H1 (cell line): ENCODE measurements around the gene GPR87. TPM values are rescaled to one million over a fixed set of nuclear protein-coding genes. Genes with fewer than 3 reads are reported as not detected.

Experiments
- CTCF ChIA-PET: fragments of 300-600 bp; sonication (Branson Sonifier 250); formaldehyde crosslinking; loops from one replicate; lab custom pipeline; 2021; ENCODE audit not compliant: partially characterized antibody; lab: Charles Lee
- POLR2A ChIA-PET: fragments of 300-600 bp; sonication (Branson Sonifier 250); formaldehyde crosslinking; loops from one replicate; lab custom pipeline; 2021; ENCODE audit warnings: inconsistent platforms; ENCODE audit not compliant: partially characterized antibody; lab: Charles Lee
- DNase-seq, 2 experiments: peaks; one replicate each; pipeline versions ENCODE4 v3.0.0 to v3.0.0-alpha.2; 2010 to 2022; ENCODE audit warnings: low spot score in 2 of 2, low read depth in 1 of 2, mixed read lengths in 1 of 2
- FAIRE-seq: peaks from 2 replicates; lab custom pipeline; 2011; peaks lifted over from hg19 to GRCh38; lab: Jason Lieb, UNC
- H2AFZ ChIP-seq: 2 replicates; pipeline ENCODE4 v1.8.1; 2012; ENCODE audit warnings: low read length, inconsistent platforms
- H2AK5ac ChIP-seq: 2 replicates; pipeline ENCODE4 v1.6.1; 2013; ENCODE audit warnings: low read depth, low read length
- H2BK120ac ChIP-seq: replicated peaks from 2 replicates; pipeline ENCODE3; 2013; ENCODE audit warnings: low read depth, low read length, inconsistent platforms
- H2BK12ac ChIP-seq: 2 replicates; pipeline ENCODE4 v1.6.1; 2013; ENCODE audit warnings: low read depth, low read length
- H2BK15ac ChIP-seq: 2 replicates; pipeline ENCODE4 v1.6.1; 2013; ENCODE audit warnings: low read length
- H2BK20ac ChIP-seq: 2 replicates; pipeline ENCODE4 v1.6.1; 2013; ENCODE audit warnings: low read length
- H2BK5ac ChIP-seq: 2 replicates; pipeline ENCODE4 v1.6.1; 2013; ENCODE audit warnings: low read depth, low read length
- H3K14ac ChIP-seq: 2 replicates; pipeline ENCODE4 v1.6.1; 2013; ENCODE audit warnings: inconsistent platforms; ENCODE audit not compliant: insufficient read length
- H3K18ac ChIP-seq: 2 replicates; pipeline ENCODE4 v1.6.1; 2013; ENCODE audit warnings: low read length; ENCODE audit errors: extremely low read depth
- H3K23ac ChIP-seq: 2 replicates; pipeline ENCODE4 v1.6.1; 2013; ENCODE audit warnings: inconsistent platforms; ENCODE audit not compliant: insufficient read length
- H3K23me2 ChIP-seq: 2 replicates; pipeline ENCODE4 v1.6.1; 2013; ENCODE audit warnings: low read depth, low read length
- H3K27ac ChIP-seq: 2 replicates; pipeline ENCODE4 v1.6.1; 2011; ENCODE audit warnings: low read depth, low read length, inconsistent platforms
- H3K27me3 ChIP-seq, 4 experiments: replicated peaks in 1 of 4; 1 replicate in 1 of 4; 2 replicates in 3 of 4; pipeline versions ENCODE4 v1.6.1 to v1.8.1; 2011 to 2013; ENCODE audit warnings: low read length in 3 of 4, mild to moderate bottlenecking in 3 of 4, inconsistent platforms in 2 of 4, mixed read lengths in 2 of 4, moderate library complexity in 1 of 4; ENCODE audit not compliant: control insufficient read depth in 3 of 4, insufficient read depth in 3 of 4; ENCODE audit errors: extremely low read depth in 1 of 4
- H3K36me3 ChIP-seq, 4 experiments: 2 replicates each; pipeline versions ENCODE4 v1.6.1 to v1.8.1; 2011 to 2013; ENCODE audit warnings: mild to moderate bottlenecking in 4 of 4, low read length in 3 of 4, moderate library complexity in 2 of 4, control low read depth in 1 of 4, inconsistent platforms in 1 of 4; ENCODE audit not compliant: insufficient read depth in 4 of 4, control insufficient read depth in 2 of 4
- H3K4ac ChIP-seq: replicated peaks from 2 replicates; pipeline ENCODE3; 2013; ENCODE audit warnings: low read length, low read depth, mixed read lengths, inconsistent platforms; ENCODE audit not compliant: insufficient read length
- H3K4me1 ChIP-seq, 4 experiments: replicated peaks in 1 of 4; 1 replicate in 1 of 4; 2 replicates in 3 of 4; pipeline versions ENCODE4 v1.6.1 to v1.8.1; 2011 to 2013; ENCODE audit warnings: low read length in 3 of 4, inconsistent platforms in 2 of 4, mixed read lengths in 1 of 4; ENCODE audit not compliant: insufficient read depth in 4 of 4, control insufficient read depth in 3 of 4
- H3K4me2 ChIP-seq, 2 experiments: 2 replicates each; pipeline versions ENCODE4 v1.6.1 to v1.8.1; 2011 to 2013; ENCODE audit warnings: low read depth in 2 of 2, low read length in 2 of 2, control low read depth in 1 of 2, inconsistent platforms in 1 of 2, mild to moderate bottlenecking in 1 of 2; ENCODE audit not compliant: insufficient read depth in 1 of 2
- H3K4me3 ChIP-seq, 4 experiments: fragments of 200-600, 300-600 bp in 1 of 4; sonication (generic), shearing (Covaris generic), sonication (Bioruptor Twin) in 1 of 4; 2 replicates each; pipeline versions ENCODE4 v1.5.1 to v1.8.1; 2011 to 2016; ENCODE audit warnings: low read length in 4 of 4, low read depth in 3 of 4, control low read depth in 2 of 4, inconsistent platforms in 2 of 4, mild to moderate bottlenecking in 2 of 4, mixed read lengths in 1 of 4, moderate library complexity in 1 of 4; ENCODE audit not compliant: insufficient read depth in 2 of 4; ENCODE audit errors: extremely low read depth in 1 of 4
- H3K56ac ChIP-seq: replicated peaks from 2 replicates; pipeline ENCODE3; 2013; ENCODE audit warnings: low read depth, mild to moderate bottlenecking, mixed read lengths, low read length, inconsistent platforms; ENCODE audit not compliant: insufficient read length
- H3K79me1 ChIP-seq: 2 replicates; pipeline ENCODE4 v1.6.1; 2013; ENCODE audit warnings: low read depth, low read length, control low read depth
- H3K79me2 ChIP-seq, 2 experiments: 2 replicates each; pipeline versions ENCODE4 v1.6.1 to v1.8.1; 2012 to 2013; ENCODE audit warnings: low read length in 2 of 2, mild to moderate bottlenecking in 2 of 2, inconsistent platforms in 1 of 2; ENCODE audit not compliant: insufficient read depth in 2 of 2, control insufficient read depth in 1 of 2
- H3K9ac ChIP-seq, 4 experiments: replicated peaks in 1 of 4; 1 replicate in 1 of 4; 2 replicates in 3 of 4; pipeline versions ENCODE4 v1.6.1 to v1.8.1; 2011 to 2013; ENCODE audit warnings: low read depth in 3 of 4, low read length in 3 of 4, control low read depth in 2 of 4, mild to moderate bottlenecking in 2 of 4, moderate library complexity in 2 of 4, inconsistent platforms in 1 of 4; ENCODE audit errors: extremely low read depth in 1 of 4
- H3K9me3 ChIP-seq, 2 experiments: 2 replicates each; pipeline versions ENCODE4 v1.6.1 to v1.8.1; 2012 to 2013; ENCODE audit warnings: mild to moderate bottlenecking in 2 of 2, moderate library complexity in 2 of 2, control low read depth in 1 of 2, inconsistent platforms in 1 of 2, low read depth in 1 of 2, low read length in 1 of 2, mixed read lengths in 1 of 2; ENCODE audit not compliant: insufficient read depth in 2 of 2
- H4K20me1 ChIP-seq, 2 experiments: replicated peaks in 1 of 2; 2 replicates each; pipeline versions ENCODE3 to v1.8.1; 2011 to 2013; ENCODE audit warnings: inconsistent platforms in 2 of 2, low read length in 2 of 2, mild to moderate bottlenecking in 1 of 2; ENCODE audit not compliant: insufficient read depth in 2 of 2, control insufficient read depth in 1 of 2
- H4K5ac ChIP-seq: 2 replicates; pipeline ENCODE4 v1.6.1; 2013; ENCODE audit warnings: low read length, low read depth, mixed read lengths, inconsistent platforms; ENCODE audit not compliant: insufficient read length
- H4K8ac ChIP-seq: 2 replicates; pipeline ENCODE4 v1.8.0; 2013; ENCODE audit warnings: mild to moderate bottlenecking, moderate library complexity, low read length, inconsistent platforms; ENCODE audit not compliant: insufficient read depth; ENCODE audit errors: extremely low read depth
- H4K91ac ChIP-seq: replicated peaks from 2 replicates; pipeline ENCODE3; 2013; ENCODE audit warnings: low read length, mixed read lengths, inconsistent platforms; ENCODE audit not compliant: insufficient read length
- CBX5 ChIP-seq: fragments of 300-800, 300-1000 bp; sonication (generic); IDR thresholded peaks from 2 replicates; pipeline ENCODE4 v1.7.1; 2016; ENCODE audit warnings: antibody characterized with exemption, low read length, low read depth
- PHF8 ChIP-seq: fragments of 200-600 bp; sonication (generic); conservative IDR thresholded peaks from 2 replicates; pipeline ENCODE4 v1.7.1; 2012; ENCODE audit warnings: low read depth, mild to moderate bottlenecking, inconsistent platforms, low read length, moderate library complexity
- polyA plus RNA-seq, 7 experiments: library from polyadenylated mRNA; depleted of rRNA in 3 of 7; stranded (reverse) in 5 of 7; unstranded in 2 of 7; fragments of >200 nt in 5 of 7; fragments of 200-250 nt in 2 of 7; gene quantifications; 1 replicate in 5 of 7; 2 replicates in 1 of 7; 4 replicates in 1 of 7; pipeline versions ENCODE4 v1.2.1 to v1.2.3, GENCODE V29; 2011 to 2013; ENCODE audit warnings: missing spikeins in 2 of 7, mixed read lengths in 2 of 7
- total RNA-seq: library from RNA; stranded (reverse); fragmentation: NEBNext Ultra II Directional; extraction: Animal tissue kit (Norgen Biotek cat#: 25700); gene quantifications from 2 replicates; pipeline ENCODE4 v1.2.1, GENCODE V29; 2021

Gene GPR87
- total and polyA plus RNA-seq, 2 of the 8 experiments (the other 6 are each of a cell fraction or from before 2014, with no cell fraction given), result 0.05 TPM; not detected in 1

DNA sequence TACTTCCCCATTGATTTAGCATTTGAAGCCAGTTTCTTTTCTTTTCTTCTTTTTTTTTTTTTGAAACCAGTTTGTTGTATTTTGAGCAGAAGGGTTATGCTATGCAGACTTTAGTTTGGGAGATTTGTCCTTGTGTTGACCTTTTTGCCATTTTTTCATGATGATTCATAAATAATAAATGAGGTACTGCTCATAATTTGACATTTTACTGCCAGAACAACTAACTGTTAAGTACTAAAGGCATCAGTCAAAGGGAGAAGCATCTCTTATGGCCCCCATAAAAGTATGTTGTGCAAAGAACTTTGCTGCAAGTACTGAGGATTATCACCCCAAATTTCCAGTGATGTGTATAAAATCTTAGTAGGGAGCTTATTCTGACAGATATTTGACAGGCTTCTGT lies 1.7 kb upstream of the GPR87 start:
- no peaks in the 10 kb centered on the region for H3K79me1 ChIP-seq
- no peak overlapping the region for H4K91ac ChIP-seq
- no peak overlapping the region for H2BK15ac ChIP-seq
- H3K9ac ChIP-seq, result no peak overlapping the region
- TF ChIP-seq CBX5 (no peak), PHF8 (no peak)
- peaks cover under 1 to 6% (median 4%) of the 10 kb centered on the region in 4 experiments; a peak in 4 of 7 replicates for H3K4me1 ChIP-seq
- no peak overlapping the region for H3K4ac ChIP-seq
- no peak overlapping the region for H2BK5ac ChIP-seq
- H3K36me3 ChIP-seq, result no peaks in the 10 kb centered on the region
- H3K23me2 ChIP-seq, result no peaks in the 10 kb centered on the region
- POLR2A ChIA-PET, result no interaction called here
- H4K20me1 ChIP-seq, result no peaks in the 10 kb centered on the region
- no peak overlapping the region for H3K4me2 ChIP-seq
- no peak overlapping the region for H3K14ac ChIP-seq
- no peak overlapping the region for H2BK12ac ChIP-seq
- no peak overlapping the region for H3K23ac ChIP-seq
- H3K4me3 ChIP-seq, result no peak overlapping the region
- no peaks in the 10 kb centered on the region for H3K27me3 ChIP-seq
- FAIRE-seq (no peak), DNase-seq (no peak)
- H4K8ac ChIP-seq, result no peak overlapping the region
- H3K79me2 ChIP-seq, result no peaks in the 10 kb centered on the region
- H2AK5ac ChIP-seq, result no peak overlapping the region
- H3K9me3 ChIP-seq, result no peaks in the 10 kb centered on the region
- no peak overlapping the region for H3K56ac ChIP-seq
- no peak overlapping the region for H3K18ac ChIP-seq
- CTCF ChIA-PET, result interaction anchor here (1.0 to 1.1 kb wide), 2 partner anchors 10 to 11 kb away, joined by 3 to 4 read pairs; no protein-coding TSS in a partner anchor
- no peak overlapping the region for H2BK20ac ChIP-seq
- H2AFZ ChIP-seq, result no peak overlapping the region
- no peak overlapping the region for H4K5ac ChIP-seq
- no peak overlapping the region for H3K27ac ChIP-seq
- H2BK120ac ChIP-seq, result no peak overlapping the region
